Endodermal cell (in vitro differentiated cells): ENCODE measurements around the gene KIF12. TPM values are rescaled to one million over a fixed set of nuclear protein-coding genes. Genes with fewer than 3 reads are reported as not detected.

Experiments used
- DNase-seq: peaks from one replicate; pipeline ENCODE4 v3.0.0-alpha.2; 2017
- H3K27ac ChIP-seq: 2 replicates; pipeline ENCODE4 v1.5.1; 2013; ENCODE audit warnings: mild to moderate bottlenecking, low read depth, low read length, moderate library complexity
- H3K27me3 ChIP-seq: 2 replicates; pipeline ENCODE4 v1.6.1; 2013; ENCODE audit warnings: mild to moderate bottlenecking, low read length, moderate library complexity; ENCODE audit not compliant: insufficient read depth, control insufficient read depth, poor library complexity, severe bottlenecking
- H3K36me3 ChIP-seq: 2 replicates; pipeline ENCODE4 v1.7.0; 2013; ENCODE audit warnings: mild to moderate bottlenecking, low read length, moderate library complexity; ENCODE audit not compliant: control insufficient read depth, insufficient read depth
- H3K4me1 ChIP-seq: one replicate; pipeline ENCODE4 v1.7.0; 2013; ENCODE audit warnings: low read length; ENCODE audit not compliant: control insufficient read depth, insufficient read depth
- H3K4me3 ChIP-seq: 2 replicates; pipeline ENCODE4 v1.5.1; 2013; ENCODE audit warnings: mild to moderate bottlenecking, low read length, moderate library complexity
- H3K9ac ChIP-seq: 2 replicates; pipeline ENCODE4 v1.6.1; 2013; ENCODE audit warnings: mild to moderate bottlenecking, low read length, moderate library complexity; ENCODE audit not compliant: poor library complexity, severe bottlenecking; ENCODE audit errors: extremely low read depth
- H3K9me3 ChIP-seq: 2 replicates; pipeline ENCODE4 v1.6.1; 2013; ENCODE audit warnings: mild to moderate bottlenecking, low read length, moderate library complexity; ENCODE audit not compliant: control insufficient read depth
- H3K27ac Mint-ChIP-seq: 2 replicates; pipeline ENCODE4 v1.8.0; 2020; ENCODE audit warnings: mixed read lengths
- H3K27me3 Mint-ChIP-seq: 2 replicates; pipeline ENCODE4 v1.8.0; 2021; ENCODE audit warnings: mild to moderate bottlenecking, mixed read lengths; ENCODE audit not compliant: insufficient read depth
- H3K36me3 Mint-ChIP-seq: 2 replicates; pipeline ENCODE4 v1.8.0; 2020; ENCODE audit warnings: low read depth, mixed read lengths
- H3K4me1 Mint-ChIP-seq: 2 replicates; pipeline ENCODE4 v1.8.0; 2020; ENCODE audit warnings: mixed read lengths
- H3K4me3 Mint-ChIP-seq: 2 replicates; pipeline ENCODE4 v1.8.0; 2020; ENCODE audit warnings: mild to moderate bottlenecking, moderate library complexity, mixed read lengths
- H3K9me3 Mint-ChIP-seq: 2 replicates; pipeline ENCODE4 v1.8.0; 2020; ENCODE audit warnings: mild to moderate bottlenecking, mixed read lengths
- WGBS, 2 experiments: methylation state at CpG; one replicate each; pipeline versions ENCODE4 v1.1.5 to v1.1.7; 2013; ENCODE audit warnings: missing lambda C conversion rate in 2 of 2, mixed read lengths in 1 of 2; ENCODE audit not compliant: insufficient coverage in 1 of 2, insufficient read length in 1 of 2; 5-methylcytosine and 5-hydroxymethylcytosine counted together
- total RNA-seq, 2 donors: library from RNA; stranded (reverse); fragmentation: NEBNext Ultra II Directional in 1 of 2; extraction: Animal tissue kit (Norgen Biotek cat#: 25700) in 1 of 2; gene quantifications; 2 replicates in 1 of 2; 3 replicates in 1 of 2; pipeline ENCODE4 v1.2.1, GENCODE V29; 2021
- TF ChIP-seq, protein P1 (sequence below): fragments of 200-600 bp; sonication (generic); conservative IDR thresholded peaks from 2 replicates; pipeline ENCODE4 v1.5.0; 2021; ENCODE audit warnings: antibody characterized with exemption, mild to moderate bottlenecking

The KIF12 gene
- total RNA-seq, 2 donors from 2014 or later, result 11.4 to 16.3 TPM

DNA sequence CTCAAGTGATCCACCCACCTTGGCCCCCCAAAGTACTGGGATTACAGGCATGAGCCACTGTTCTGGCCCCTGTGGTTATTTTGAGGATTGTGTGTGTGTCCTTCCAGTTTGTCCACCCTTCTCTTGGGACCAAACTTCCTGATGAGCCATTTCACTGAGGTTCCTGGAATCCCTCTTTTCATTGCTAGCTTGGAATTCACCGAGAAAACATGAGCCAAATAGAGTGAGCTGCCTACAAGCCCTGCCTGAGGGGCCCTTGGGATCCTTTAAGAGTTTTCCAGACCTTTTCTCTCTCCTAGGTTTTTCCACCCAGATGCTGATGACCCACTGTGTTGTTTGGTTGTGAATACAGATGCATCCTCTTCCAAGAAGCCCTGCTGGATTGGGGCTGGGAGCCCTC, 13.2 kb upstream of the KIF12 start:
- no peak overlapping the region for H3K9ac ChIP-seq
- H3K27ac ChIP-seq, result no peak overlapping the region
- Mint-ChIP-seq H3K27me3 (peaks cover 51% of the 10 kb centered on the region), H3K4me1 (peaks cover 9% of the 10 kb centered on the region), H3K9me3 (no peaks in the 10 kb centered on the region), H3K27ac (no peak overlapping the region), H3K36me3 (no peaks in the 10 kb centered on the region), H3K4me3 (no peak overlapping the region)
- peaks cover 2% of the 10 kb centered on the region for H3K4me1 ChIP-seq
- H3K9me3 ChIP-seq, result no peaks in the 10 kb centered on the region
- TF ChIP-seq, protein P1, sequence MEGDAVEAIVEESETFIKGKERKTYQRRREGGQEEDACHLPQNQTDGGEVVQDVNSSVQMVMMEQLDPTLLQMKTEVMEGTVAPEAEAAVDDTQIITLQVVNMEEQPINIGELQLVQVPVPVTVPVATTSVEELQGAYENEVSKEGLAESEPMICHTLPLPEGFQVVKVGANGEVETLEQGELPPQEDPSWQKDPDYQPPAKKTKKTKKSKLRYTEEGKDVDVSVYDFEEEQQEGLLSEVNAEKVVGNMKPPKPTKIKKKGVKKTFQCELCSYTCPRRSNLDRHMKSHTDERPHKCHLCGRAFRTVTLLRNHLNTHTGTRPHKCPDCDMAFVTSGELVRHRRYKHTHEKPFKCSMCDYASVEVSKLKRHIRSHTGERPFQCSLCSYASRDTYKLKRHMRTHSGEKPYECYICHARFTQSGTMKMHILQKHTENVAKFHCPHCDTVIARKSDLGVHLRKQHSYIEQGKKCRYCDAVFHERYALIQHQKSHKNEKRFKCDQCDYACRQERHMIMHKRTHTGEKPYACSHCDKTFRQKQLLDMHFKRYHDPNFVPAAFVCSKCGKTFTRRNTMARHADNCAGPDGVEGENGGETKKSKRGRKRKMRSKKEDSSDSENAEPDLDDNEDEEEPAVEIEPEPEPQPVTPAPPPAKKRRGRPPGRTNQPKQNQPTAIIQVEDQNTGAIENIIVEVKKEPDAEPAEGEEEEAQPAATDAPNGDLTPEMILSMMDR, result no peak
- no peak overlapping the region for H3K4me3 ChIP-seq
- 78 to 88% methylated on average over 1 of the region's 1 CpG for WGBS, 2 experiments
- peak; percentile 17 for DNase-seq
- no peaks in the 10 kb centered on the region for H3K36me3 ChIP-seq
- peaks cover 21% of the 10 kb centered on the region for H3K27me3 ChIP-seq

DNA sequence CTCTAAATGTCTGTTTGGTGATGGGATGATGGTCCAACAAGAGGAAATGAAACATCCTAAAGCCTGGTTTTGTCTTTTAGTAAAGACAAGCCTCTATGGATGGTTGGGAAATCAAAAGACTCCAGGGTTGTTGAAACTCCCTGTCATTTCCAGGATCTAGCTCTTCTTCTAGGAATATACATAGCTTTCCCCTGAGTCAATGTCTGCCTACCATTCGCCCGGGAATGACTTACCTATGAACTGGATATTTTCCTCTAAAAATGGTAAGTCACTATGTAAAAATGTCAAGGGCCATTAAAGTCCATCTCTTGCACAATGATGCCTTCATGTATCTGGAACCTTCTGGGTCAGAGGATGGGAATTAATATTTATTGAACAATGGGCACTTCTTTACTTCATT, 11.1 kb upstream of the KIF12 start:
- TF ChIP-seq, protein P1, result no peak
- Mint-ChIP-seq H3K27me3 (peaks cover 66% of the 10 kb centered on the region), H3K4me3 (no peak overlapping the region), H3K36me3 (no peaks in the 10 kb centered on the region), H3K4me1 (peaks cover 9% of the 10 kb centered on the region), H3K9me3 (no peaks in the 10 kb centered on the region), H3K27ac (no peak overlapping the region)
- Histone ChIP-seq H3K9me3 (no peaks in the 10 kb centered on the region), H3K27ac (no peak overlapping the region), H3K36me3 (no peaks in the 10 kb centered on the region), H3K4me3 (no peak overlapping the region), H3K4me1 (peaks cover under 1% of the 10 kb centered on the region), H3K9ac (no peak overlapping the region), H3K27me3 (peaks cover 32% of the 10 kb centered on the region)
- WGBS, 2 experiments, result 88 to 100% methylated on average over 2 of the region's 2 CpGs
- DNase-seq, result no peak

DNA sequence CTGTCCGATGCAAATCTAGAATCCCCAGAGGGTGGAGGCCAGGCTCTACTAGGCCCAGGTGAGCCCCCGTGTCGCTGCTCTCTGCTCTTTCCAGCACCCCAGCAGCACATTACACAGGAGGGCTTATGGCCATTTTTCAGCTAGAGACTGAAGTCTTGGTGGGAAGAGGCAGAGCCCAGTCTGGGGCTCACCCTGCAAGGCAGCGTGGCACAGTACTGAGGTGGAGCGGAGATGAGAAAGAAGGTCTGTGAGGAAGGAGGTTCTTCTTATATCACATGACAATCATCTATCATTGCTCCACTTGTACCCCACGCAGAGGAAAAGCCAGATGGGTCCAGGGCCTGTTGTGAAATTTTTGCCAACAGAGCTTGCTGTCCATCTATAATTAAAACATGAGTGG, 10.0 kb upstream of the KIF12 start:
- Mint-ChIP-seq H3K4me1 (peaks cover 9% of the 10 kb centered on the region), H3K9me3 (no peaks in the 10 kb centered on the region), H3K36me3 (no peaks in the 10 kb centered on the region), H3K4me3 (no peak overlapping the region), H3K27me3 (peaks cover 76% of the 10 kb centered on the region), H3K27ac (no peak overlapping the region)
- DNase-seq, result peak; percentile 36
- 86 to 88% methylated on average over 4 to 6 of the region's 6 CpGs for WGBS, 2 experiments
- peaks cover 43% of the 10 kb centered on the region for H3K27me3 ChIP-seq
- H3K9me3 ChIP-seq, result no peaks in the 10 kb centered on the region
- TF ChIP-seq, protein P1, result no peak
- no peak overlapping the region for H3K27ac ChIP-seq
- no peak overlapping the region for H3K4me3 ChIP-seq
- no peaks in the 10 kb centered on the region for H3K4me1 ChIP-seq
- H3K36me3 ChIP-seq, result no peaks in the 10 kb centered on the region
- H3K9ac ChIP-seq, result no peak overlapping the region
